Measurements from ENCODE around the gene CTSZ. TPM values are rescaled to one million over a fixed set of nuclear protein-coding genes. Genes with fewer than 3 reads are reported as not detected.

Gene CTSZ
- total RNA-seq, 4 donors from 2014 or later: 25.2 to 58.7 (median 51.9) TPM

DNA sequence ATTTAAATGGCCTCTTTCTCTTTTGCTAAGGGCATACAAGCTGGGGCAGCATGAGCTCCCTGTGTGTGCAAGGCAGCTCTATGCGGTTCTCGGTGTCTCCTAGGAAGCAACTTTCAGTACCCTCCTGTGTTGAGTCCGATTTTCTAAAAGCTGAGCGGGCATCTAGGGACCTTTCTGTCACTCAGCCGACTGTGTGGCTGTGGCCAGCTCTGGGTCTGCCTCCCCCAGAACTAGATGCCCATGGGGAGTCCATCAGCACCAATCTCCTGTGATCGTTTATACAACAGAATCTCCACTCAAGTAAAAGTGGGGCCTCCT lies 18.5 kb downstream of the CTSZ start:
- H3K27me3 ChIP-seq: no peaks in the 10 kb centered on the region
- TF ChIP-seq CTCF (IDR thresholded peaks at IDR 0.05 in 4 of 5, conservative IDR thresholded peaks at IDR 0.05 in 1 of 5) (no peak), POLR2A (IDR thresholded peaks at IDR 0.05) (no peak)
- no peak overlapping the region for H3K27ac ChIP-seq
- ATAC-seq (no peak), DNase-seq (no peak)
- H3K36me3 ChIP-seq: peaks cover 0 to 74% of the 10 kb centered on the region in 2 donors
- intact Hi-C loops (cut with DNase I; ENCODE audit: low total_unique reads): loop anchor here (10.0 kb wide), 1 partner anchor 334 kb away; the partner anchor contains the start of gene STX16
- H3K4me1 ChIP-seq: peaks cover 19 to 31% of the 10 kb centered on the region in 2 donors
- in situ Hi-C loops (cut with MboI; ENCODE audit: low sequenced_read_pairs in 4 of 4): loop anchor here (10.0 to 25.0 kb wide), 3 partner anchors 46 to 104 kb away; partner anchors contain the start of gene ATP5F1E (in 2 of the 4)
- no peak overlapping the region for H3K4me3 ChIP-seq
- no peaks in the 10 kb centered on the region for H3K9me3 ChIP-seq

- intact Hi-C loops (cut with DNase I; ENCODE audit: low total_unique reads) (loop anchor here (10.0 kb wide), 1 partner anchor 333 kb away; the partner anchor contains the start of gene STX16), in situ Hi-C loops (cut with MboI; ENCODE audit: low sequenced_read_pairs in 4 of 4) (loop anchor here (10.0 to 25.0 kb wide), 3 partner anchors 47 to 103 kb away; partner anchors contain the start of gene ATP5F1E (in 2 of the 4))
- Histone ChIP-seq H3K4me1 (peaks cover 19 to 32% of the 10 kb centered on the region in 2 donors), H3K27me3 (no peaks in the 10 kb centered on the region), H3K36me3 (peaks cover 0 to 69% of the 10 kb centered on the region in 2 donors), H3K4me3 (no peak overlapping the region), H3K27ac (no peak overlapping the region), H3K9me3 (no peaks in the 10 kb centered on the region)
- DNase-seq (no peak), ATAC-seq (no peak)
- TF ChIP-seq CTCF (IDR thresholded peaks at IDR 0.05 in 4 of 5, conservative IDR thresholded peaks at IDR 0.05 in 1 of 5) (no peak), POLR2A (IDR thresholded peaks at IDR 0.05) (no peak)
Measured at GRCh38 chr20:58987790-58988564, 19.1 kb downstream of the CTSZ start.

- intact Hi-C loops (cut with DNase I; ENCODE audit: low total_unique reads) (loop anchor here (10.0 kb wide), 1 partner anchor 332 kb away; the partner anchor contains the start of gene STX16), in situ Hi-C loops (cut with MboI; ENCODE audit: low sequenced_read_pairs in 4 of 4) (loop anchor here (10.0 to 25.0 kb wide), 3 partner anchors 48 to 102 kb away; partner anchors contain the start of gene ATP5F1E (in 2 of the 4))
- Histone ChIP-seq H3K27me3 (no peaks in the 10 kb centered on the region), H3K36me3 (peaks cover 0 to 59% of the 10 kb centered on the region in 2 donors), H3K4me3 (no peak overlapping the region), H3K4me1 (peaks cover 27 to 31% of the 10 kb centered on the region in 2 donors), H3K9me3 (no peaks in the 10 kb centered on the region), H3K27ac (no peak overlapping the region)
- DNase-seq (no peak), ATAC-seq (no peak)
- no peak for TF ChIP-seq POLR2A (IDR thresholded peaks at IDR 0.05)
- no peak for TF ChIP-seq CTCF (IDR thresholded peaks at IDR 0.05 in 4 of 5, conservative IDR thresholded peaks at IDR 0.05 in 1 of 5)
Measured at GRCh38 chr20:58986968-58987517, 20.0 kb downstream of the CTSZ start.

- Histone ChIP-seq H3K36me3 (peaks cover 0 to 53% of the 10 kb centered on the region in 2 donors), H3K27ac (peak overlapping the region in 1 of 4 donors; percentile 10), H3K9me3 (no peaks in the 10 kb centered on the region), H3K27me3 (no peaks in the 10 kb centered on the region), H3K4me3 (no peak overlapping the region), H3K4me1 (peaks cover 29 to 33% of the 10 kb centered on the region in 2 donors)
- TF ChIP-seq CTCF (IDR thresholded peaks at IDR 0.05 in 4 of 5, conservative IDR thresholded peaks at IDR 0.05 in 1 of 5): no peak
- TF ChIP-seq POLR2A (IDR thresholded peaks at IDR 0.05): no peak
- intact Hi-C loops (cut with DNase I; ENCODE audit: low total_unique reads): loop anchor here (10.0 kb wide), 1 partner anchor 332 kb away; the partner anchor contains the start of gene STX16
- no peak for DNase-seq
- in situ Hi-C loops (cut with MboI; ENCODE audit: low sequenced_read_pairs in 4 of 4): loop anchor here (10.0 to 25.0 kb wide), 3 partner anchors 48 to 102 kb away; partner anchors contain the start of gene ATP5F1E (in 2 of the 4)
- no peak for ATAC-seq
Measured at GRCh38 chr20:58986286-58986967, 20.6 kb downstream of the CTSZ start.

All from gastrocnemius medialis (tissue), 4 donors.